COR-L47 (cell line): Measurements from ENCODE around the gene HOXA3.
A peak's percentile ranks its signal among the peaks of the same experiment; 100 is the strongest.

Experiments used
- DNase-seq: peaks from one replicate; lab custom pipeline; 2025; lab: John Stamatoyannopoulos, UW

Gene HOXA3

GRCh38 chr7:27177795-27178320 is 25.5 kb upstream of the HOXA3 start:
- no peak for DNase-seq

- no peak for DNase-seq
Measured at GRCh38 chr7:27176962-27177794, 24.8 kb upstream of the HOXA3 start.

GRCh38 chr7:27176524-27176845 is 24.1 kb upstream of the HOXA3 start:
- no peak for DNase-seq

GRCh38 chr7:27175626-27176523 is 23.5 kb upstream of the HOXA3 start:
- DNase-seq, result no peak

GRCh38 chr7:27174874-27175625 is 22.7 kb upstream of the HOXA3 start:
- no peak for DNase-seq

- DNase-seq, result peak; percentile 36
Measured at GRCh38 chr7:27173956-27174873, 21.8 kb upstream of the HOXA3 start, which contains the start of gene HOXA10. Gene HOXA10 (minus strand): TSS chr7:27174320. CDS start chr7:27174306, 14 bp downstream.

GRCh38 chr7:27173511-27173955 is 21.1 kb upstream of the HOXA3 start:
- peak; percentile 64 for DNase-seq

GRCh38 chr7:27172823-27173510 is 20.6 kb upstream of the HOXA3 start:
- peak; percentile 74 for DNase-seq

- DNase-seq, result no peak
Measured at GRCh38 chr7:27172315-27172774, 20.0 kb upstream of the HOXA3 start.

- DNase-seq, result peak; percentile 50
Measured at GRCh38 chr7:27171637-27172314, 19.4 kb upstream of the HOXA3 start.

GRCh38 chr7:27171325-27171636 is 18.9 kb upstream of the HOXA3 start:
- DNase-seq, result no peak

GRCh38 chr7:27170426-27171324 is 18.3 kb upstream of the HOXA3 start:
- no peak for DNase-seq

- peak; percentile 85 for DNase-seq
Measured at GRCh38 chr7:27169658-27170425, 17.5 kb upstream of the HOXA3 start.

- DNase-seq, result peak; percentile 85
Measured at GRCh38 chr7:27168265-27168947, 16.0 kb upstream of the HOXA3 start.

GRCh38 chr7:27167916-27168264 is 15.5 kb upstream of the HOXA3 start:
- DNase-seq, result no peak

- DNase-seq, result peak; percentile 22
Measured at GRCh38 chr7:27166531-27167505, 14.4 kb upstream of the HOXA3 start.
